Esophagus squamous epithelium (tissue), 4 donors: ENCODE measurements around the gene GRID2.

Experiments
- CTCF ChIP-seq, 6 experiments: fragments of 450-650 bp in 4 of 6; fragments of 200-600 bp in 2 of 6; sonication (generic) in 2 of 6; IDR thresholded peaks; one replicate each; pipeline ENCODE4 v1.5.1; 2016 to 2019; ENCODE audit warnings: antibody characterized with exemption in 6 of 6, mild to moderate bottlenecking in 4 of 6, moderate library complexity in 4 of 6
- POLR2A ChIP-seq, 4 donors: fragments of 450-650 bp; IDR thresholded peaks; one replicate each; pipeline ENCODE4 v1.6.1; 2017; ENCODE audit warnings: antibody characterized with exemption in 4 of 4, mild to moderate bottlenecking in 4 of 4, moderate library complexity in 3 of 4

GRCh38 chr4:93791570-93792195 is 1487.9 kb downstream of the GRID2 start:
- TF ChIP-seq POLR2A (IDR thresholded peaks at IDR 0.05): no peak
- TF ChIP-seq CTCF (IDR thresholded peaks at IDR 0.05): peak in 5 of 6 experiments; percentile 54 to 76 (median 71)
